Measurements from ENCODE around the gene FAM83G. TPM values are rescaled to one million over a fixed set of nuclear protein-coding genes. Genes with fewer than 3 reads are reported as not detected.

The FAM83G gene
- total and polyA plus RNA-seq, 2 experiments from 2014 or later = 7.6 to 44.5 TPM

GRCh38 chr17:18975597-18975996 is 29.0 kb downstream of the FAM83G start (continued):
- TF ChIP-seq ZNF462 (CRISPR knock-in tag; IDR thresholded peaks at IDR 0.05) (no peak), JUNB (IDR thresholded peaks at IDR 0.05; ENCODE audit: unreplicated experiment) (no peak), ETS1 (IDR thresholded peaks at IDR 0.05) (no peak), STAT1 (IDR thresholded peaks at IDR 0.05; ENCODE audit: unreplicated experiment) (no peak)

- 0 out of 2 replicates have a peak, but pooled peaks cover 3% of the 10 kb centered on the region for H3K79me2 ChIP-seq (replicated peaks; ENCODE audit: insufficient read depth)
- H3F3A ChIP-seq (replicated peaks; ENCODE audit: low read depth) = no peaks in the 10 kb centered on the region
- no peak overlapping the region for H2AFZ ChIP-seq
- no peak overlapping the region for H3K4me3 ChIP-seq
- ATAC-seq = no peak
- TF ChIP-seq ZNF114 (CRISPR knock-in tag; IDR thresholded peaks at IDR 0.05) (no peak), EZH2phosphoT487 (IDR thresholded peaks at IDR 0.05; ENCODE audit: unreplicated experiment) (no peak), NANOG (IDR thresholded peaks at IDR 0.05; ENCODE audit: borderline replicate concordance) (no peak), JUNB (IDR thresholded peaks at IDR 0.05; ENCODE audit: unreplicated experiment) (no peak), CTCF (conservative IDR thresholded peaks at IDR 0.05; ENCODE audit: low read depth in 2 of 2) (no peak), EZH2 (IDR thresholded peaks at IDR 0.05; ENCODE audit: low read depth, unreplicated experiment) (no peak), ZNF331 (CRISPR knock-in tag; IDR thresholded peaks at IDR 0.05; ENCODE audit: low read depth) (no peak), CREB1 (CRISPR knock-in tag; IDR thresholded peaks at IDR 0.05; ENCODE audit: low read depth) (no peak)
- no peak overlapping the region for H3K4me2 ChIP-seq
- H3K27me3 ChIP-seq (ENCODE audit: insufficient read depth) = no peaks in the 10 kb centered on the region
- no peaks in the 10 kb centered on the region for H3K9me2 ChIP-seq (ENCODE audit: insufficient read depth)
- Mint-ChIP-seq H3K27ac (no peak overlapping the region), H3K36me3 (ENCODE audit: low read depth) (peaks cover 56% of the 10 kb centered on the region), H3K4me3 (no peak overlapping the region), H3K27me3 (ENCODE audit: insufficient read depth, low read depth, poor library complexity) (peaks cover 14% of the 10 kb centered on the region), H3K9me3 (no peaks in the 10 kb centered on the region), H3K4me1 (peaks cover 6% of the 10 kb centered on the region)
- H4K20me1 ChIP-seq (replicated peaks; ENCODE audit: insufficient read depth) = 0 out of 2 replicates have a peak, but pooled peaks cover 3% of the 10 kb centered on the region
- no peak overlapping the region for H3K27ac ChIP-seq (ENCODE audit: low read depth)
- peaks cover 10% of the 10 kb centered on the region for H3K36me3 ChIP-seq (ENCODE audit: insufficient read depth)
- DNase-seq (ENCODE audit: low spot score) = no peak
- no peaks in the 10 kb centered on the region for H3K4me1 ChIP-seq (ENCODE audit: insufficient read depth)
Measured at GRCh38 chr17:18974407-18975149, 30.0 kb downstream of the FAM83G start.
